ENCODE measurements around the gene MYH1.

- TF ChIP-seq POLR2A (IDR thresholded peaks at IDR 0.05) (no peak), POLR2AphosphoS5 (IDR thresholded peaks at IDR 0.05) (no peak), CTCF (IDR thresholded peaks at IDR 0.05) (no peak), EP300 (IDR thresholded peaks at IDR 0.05) (no peak)
These were observed 29.0 kb upstream of the MYH1 start for GRCh38 chr17:10547351-10547750.
